HCT116 (cell line): ENCODE results near the gene SLC26A9. TPM values are rescaled to one million over a fixed set of nuclear protein-coding genes. Genes with fewer than 3 reads are reported as not detected.

Source experiments
- ATAC-seq: fragments of 200-7000 bp; cut with Tn5 transposase; 2 replicates; pipeline ENCODE4 v1.9.1; 2020; ENCODE audit warnings: mild to moderate bottlenecking, moderate library complexity
- BruUV-seq: library from RNA; stranded (reverse); fragments of 400-500 nt; replicated peaks from 2 replicates; lab custom pipeline; 2021; lab: Mats Ljungman, UMichigan
- CTCF ChIA-PET: fragments of 300-600 bp; sonication (Branson Sonifier 250); formaldehyde crosslinking; loops from one replicate; lab custom pipeline; 2021; ENCODE audit warnings: antibody characterized with exemption; lab: Charles Lee
- POLR2A ChIA-PET: fragments of 300-600, 350-600 bp; sonication (Branson Sonifier 250); formaldehyde crosslinking; loops from one replicate; lab custom pipeline; 2021; ENCODE audit warnings: antibody characterized with exemption; lab: Charles Lee
- RAD21 ChIA-PET, 2 experiments: fragments of 300-600 bp; sonication (Branson Sonifier 250); formaldehyde crosslinking; loops; one replicate each; lab custom pipeline; 2023; ENCODE audit warnings: low total read pairs in 2 of 2; ENCODE audit not compliant: uncharacterized antibody in 2 of 2, unreplicated experiment in 2 of 2, low non-redundant PET in 1 of 2; lab: Charles Lee
- DNase-seq: peaks from one replicate; pipeline ENCODE4 v3.0.0-alpha.2; 2010; ENCODE audit warnings: low read depth, low spot score
- H2AFZ ChIP-seq: fragments of 200-600 bp; shearing (Covaris generic), sonication (generic); 2 replicates; pipeline ENCODE4 v1.6.1; 2017; ENCODE audit warnings: low read depth, mixed run types, mixed read lengths, antibody characterized with exemption, low read length; ENCODE audit not compliant: poor library complexity, severe bottlenecking
- H3K27ac ChIP-seq: 2 replicates; pipeline ENCODE4 v1.5.1; 2012; ENCODE audit warnings: low read depth, low read length
- H3K27me3 ChIP-seq: fragments of 200-600 bp; sonication (generic); 2 replicates; pipeline ENCODE4 v1.6.1; 2016; ENCODE audit warnings: mixed run types, low read length, mixed read lengths; ENCODE audit not compliant: insufficient read depth
- H3K36me3 ChIP-seq, 2 experiments: fragments of 200-500 bp in 1 of 2; fragments of 200-600 bp in 1 of 2; sonication (Bioruptor generic) in 1 of 2; sonication (generic) in 1 of 2; 2 replicates each; pipeline versions ENCODE4 v1.5.1 to v1.6.1; 2014 to 2016; ENCODE audit warnings: low read length in 2 of 2, inconsistent platforms in 1 of 2, mixed read lengths in 1 of 2, mixed run types in 1 of 2; ENCODE audit not compliant: insufficient read depth in 2 of 2, control insufficient read depth in 1 of 2
- H3K4me1 ChIP-seq, 2 experiments: fragments of 200-600 bp in 1 of 2; sonication (generic) in 1 of 2; 2 replicates each; pipeline versions ENCODE4 v1.5.1 to v1.6.1; 2012 to 2017; ENCODE audit warnings: low read length in 2 of 2, inconsistent platforms in 1 of 2, mild to moderate bottlenecking in 1 of 2, mixed read lengths in 1 of 2, mixed run types in 1 of 2, moderate library complexity in 1 of 2; ENCODE audit not compliant: insufficient read depth in 2 of 2, control insufficient read depth in 1 of 2
- H3K4me2 ChIP-seq: fragments of 200-600 bp; sonication (generic); 2 replicates; pipeline ENCODE4 v1.6.1; 2017; ENCODE audit warnings: mixed run types, low read length, mixed read lengths
- H3K4me3 ChIP-seq, 2 experiments: fragments of 200-600 bp in 1 of 2; sonication (generic) in 1 of 2; replicated peaks in 1 of 2; 2 replicates each; pipeline ENCODE4 v1.5.1; 2011 to 2016; ENCODE audit warnings: low read length in 2 of 2, control low read depth in 1 of 2, low read depth in 1 of 2, mild to moderate bottlenecking in 1 of 2, mixed read lengths in 1 of 2, mixed run types in 1 of 2
- H3K79me2 ChIP-seq: fragments of 200-600 bp; sonication (generic); 2 replicates; pipeline ENCODE4 v1.6.1; 2017; ENCODE audit warnings: mild to moderate bottlenecking, mixed run types, low read length, moderate library complexity, mixed read lengths; ENCODE audit not compliant: insufficient read depth
- H3K9ac ChIP-seq: fragments of 200-600 bp; sonication (generic); 2 replicates; pipeline ENCODE4 v1.6.1; 2016; ENCODE audit warnings: low read length, mixed read lengths
- H3K9me2 ChIP-seq: fragments of 200-600 bp; sonication (generic), shearing (Covaris generic); 2 replicates; pipeline ENCODE4 v1.6.1; 2017; ENCODE audit warnings: mixed run types, mild to moderate bottlenecking, moderate library complexity; ENCODE audit not compliant: insufficient read depth
- H3K9me3 ChIP-seq, 2 experiments: fragments of 200-500 bp in 1 of 2; fragments of 200-600 bp in 1 of 2; sonication (Bioruptor generic) in 1 of 2; sonication (generic) in 1 of 2; 2 replicates each; pipeline ENCODE4 v1.6.1; 2014 to 2017; ENCODE audit warnings: low read length in 2 of 2, mixed read lengths in 2 of 2, inconsistent platforms in 1 of 2, low read depth in 1 of 2, mild to moderate bottlenecking in 1 of 2, mixed run types in 1 of 2, moderate library complexity in 1 of 2; ENCODE audit not compliant: control insufficient read depth in 1 of 2, insufficient read depth in 1 of 2
- H4K20me1 ChIP-seq: fragments of 200-600 bp; sonication (generic), shearing (Covaris generic); 2 replicates; pipeline ENCODE4 v1.6.1; 2017; ENCODE audit warnings: mixed run types, mild to moderate bottlenecking, moderate library complexity; ENCODE audit not compliant: insufficient read depth
- CEBPB ChIP-seq: IDR thresholded peaks from 2 replicates; pipeline ENCODE4 v1.6.1; 2012; ENCODE audit warnings: low read depth
- POLR2AphosphoS5 ChIP-seq: IDR thresholded peaks from 2 replicates; pipeline ENCODE4 v1.6.1; 2011; ENCODE audit warnings: mild to moderate bottlenecking, low read depth, low read length, moderate library complexity
- RAD21 ChIP-seq: IDR thresholded peaks from 2 replicates; pipeline ENCODE4 v1.6.1; 2012; ENCODE audit warnings: low read depth, mild to moderate bottlenecking
- SIN3A ChIP-seq: IDR thresholded peaks from 2 replicates; pipeline ENCODE4 v1.6.1; 2012; ENCODE audit warnings: low read depth
- TCF7L2 ChIP-seq: IDR thresholded peaks from 2 replicates; pipeline ENCODE4 v1.7.0; 2011; ENCODE audit warnings: borderline replicate concordance, inconsistent platforms; ENCODE audit not compliant: insufficient read depth, insufficient read length; ENCODE audit errors: extremely low read depth
- intact Hi-C: fragments of 100-400 bp; cut with micrococcal nuclease; formaldehyde crosslinking; loops from 2 replicates; pipeline ENCODE4 v1.10.0; 2022
- total RNA-seq: library from RNA; stranded (reverse); gene quantifications from one replicate; pipeline ENCODE4 v1.2.1, GENCODE V29; 2021; ENCODE audit not compliant: unreplicated experiment
- TF ChIP-seq, protein P1 (sequence below), 3 experiments: fragments of 200-600 bp in 1 of 3; sonication (generic) in 1 of 3; IDR thresholded peaks in 2 of 3; conservative IDR thresholded peaks in 1 of 3; 2 replicates each; pipeline ENCODE4 v1.5.1; 2012 to 2017; ENCODE audit warnings: low read depth in 2 of 3, low read length in 2 of 3, antibody characterized with exemption in 1 of 3, borderline replicate concordance in 1 of 3, control low read depth in 1 of 3, mild to moderate bottlenecking in 1 of 3, mixed read lengths in 1 of 3, mixed run types in 1 of 3, moderate library complexity in 1 of 3; ENCODE audit not compliant: insufficient read depth in 1 of 3

The SLC26A9 gene
- total RNA-seq, 1 experiment from 2014 or later: not detected

- ChIA-PET CTCF (interaction anchor here (0.8 to 4.1 kb wide), 8 partner anchors 8 to 194 kb away, joined by 4 to 111 read pairs (median 6); no protein-coding TSS in a partner anchor), RAD21 (interaction anchor here (1.5 to 3.3 kb wide), 3 partner anchors 121 kb away, joined by 7 to 20 read pairs (median 14); no protein-coding TSS in a partner anchor)
- H3K4me2 ChIP-seq: no peak overlapping the region
- no TSS peak for BruUV-seq
- TF ChIP-seq POLR2AphosphoS5 (no peak), TCF7L2 (peak; percentile 61)
- TF ChIP-seq, all 23 proteins: peak for 1
- Histone ChIP-seq H2AFZ (no peak overlapping the region), H3K27ac (no peak overlapping the region), H3K27me3 (no peaks in the 10 kb centered on the region), H3K9ac (no peak overlapping the region), H3K79me2 (no peaks in the 10 kb centered on the region), H3K9me3 (no peaks in the 10 kb centered on the region), H3K4me3 (no peak overlapping the region), H4K20me1 (no peaks in the 10 kb centered on the region), H3K9me2 (no peaks in the 10 kb centered on the region), H3K36me3 (no peaks in the 10 kb centered on the region), H3K4me1 (peaks cover 3 to 13% of the 10 kb centered on the region in 2 experiments)
- intact Hi-C loops: no loop called here
- POLR2A ChIA-PET: interaction anchor here (1.5 kb wide), 1 partner anchor 121 kb away, joined by 5 read pairs; no protein-coding TSS in a partner anchor
- no peak for DNase-seq
- no peak for ATAC-seq
Measured at GRCh38 chr1:205985330-205986005, 42.2 kb upstream of the SLC26A9 start.

- peak overlapping the region; percentile 66 for H3K4me2 ChIP-seq
- TF ChIP-seq CEBPB (no peak), SIN3A (no peak), RAD21 (peak; percentile 94)
- TF ChIP-seq, protein P1, sequence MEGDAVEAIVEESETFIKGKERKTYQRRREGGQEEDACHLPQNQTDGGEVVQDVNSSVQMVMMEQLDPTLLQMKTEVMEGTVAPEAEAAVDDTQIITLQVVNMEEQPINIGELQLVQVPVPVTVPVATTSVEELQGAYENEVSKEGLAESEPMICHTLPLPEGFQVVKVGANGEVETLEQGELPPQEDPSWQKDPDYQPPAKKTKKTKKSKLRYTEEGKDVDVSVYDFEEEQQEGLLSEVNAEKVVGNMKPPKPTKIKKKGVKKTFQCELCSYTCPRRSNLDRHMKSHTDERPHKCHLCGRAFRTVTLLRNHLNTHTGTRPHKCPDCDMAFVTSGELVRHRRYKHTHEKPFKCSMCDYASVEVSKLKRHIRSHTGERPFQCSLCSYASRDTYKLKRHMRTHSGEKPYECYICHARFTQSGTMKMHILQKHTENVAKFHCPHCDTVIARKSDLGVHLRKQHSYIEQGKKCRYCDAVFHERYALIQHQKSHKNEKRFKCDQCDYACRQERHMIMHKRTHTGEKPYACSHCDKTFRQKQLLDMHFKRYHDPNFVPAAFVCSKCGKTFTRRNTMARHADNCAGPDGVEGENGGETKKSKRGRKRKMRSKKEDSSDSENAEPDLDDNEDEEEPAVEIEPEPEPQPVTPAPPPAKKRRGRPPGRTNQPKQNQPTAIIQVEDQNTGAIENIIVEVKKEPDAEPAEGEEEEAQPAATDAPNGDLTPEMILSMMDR (IDR thresholded peaks at IDR 0.05 in 2 of 3, conservative IDR thresholded peaks at IDR 0.05 in 1 of 3; ENCODE audit: borderline replicate concordance in 1 of 3, insufficient read depth in 1 of 3, low read depth in 2 of 3, low read length in 2 of 3): peak; percentile 84 to 90 (median 90)
- TF ChIP-seq, all 23 proteins: peak for 2
- Histone ChIP-seq H3K27me3 (no peaks in the 10 kb centered on the region), H3K4me1 (peaks cover 3 to 13% of the 10 kb centered on the region in 2 experiments), H3K36me3 (no peaks in the 10 kb centered on the region), H3K79me2 (no peaks in the 10 kb centered on the region), H2AFZ (peak overlapping the region; percentile 81), H3K27ac (no peak overlapping the region), H3K9me3 (no peaks in the 10 kb centered on the region), H4K20me1 (no peaks in the 10 kb centered on the region), H3K4me3 (no peak overlapping the region), H3K9ac (no peak overlapping the region), H3K9me2 (no peaks in the 10 kb centered on the region)
- ATAC-seq (peak; percentile 97), DNase-seq (peak; percentile 44)
- intact Hi-C loops: loop anchor here (1.0 kb wide), 1 partner anchor 122 kb away; no protein-coding TSS in a partner anchor
- ChIA-PET RAD21 (interaction anchor here (1.5 to 3.3 kb wide), 2 partner anchors 122 kb away, joined by 14 to 20 read pairs; no protein-coding TSS in a partner anchor), CTCF (interaction anchor here (0.7 to 4.1 kb wide), 11 partner anchors 9 to 191 kb away, joined by 3 to 111 read pairs (median 4); no protein-coding TSS in a partner anchor), POLR2A (interaction anchor here (0.7 to 1.0 kb wide), 2 partner anchors 122 to 486 kb away, joined by 3 read pairs; partner anchors contain the start of gene IKBKE)
- no TSS peak for BruUV-seq
Measured at GRCh38 chr1:205983925-205984725, 40.9 kb upstream of the SLC26A9 start.
